SK-N-SH treated with all-trans-retinoic acid at 6 μM for 48 hours (cell line): ENCODE results near the gene CCBE1.
"Not testable (repeated sequence)": the region's sequence is repeated elsewhere in the genome, so short reads cannot be mapped to it uniquely, and the experiment has no call there.

Experiments used
- ATAC-seq: fragments of 200-7000 bp; cut with Tn5 transposase; 3 replicates; pipeline ENCODE4 v1.9.1; 2020; ENCODE audit warnings: mild to moderate bottlenecking, moderate library complexity
- ARNTL ChIP-seq: fragments of 450-650 bp; formaldehyde crosslinking; IDR thresholded peaks from 2 replicates; pipeline ENCODE4 v1.5.0; 2020; ENCODE audit warnings: low read depth, mild to moderate bottlenecking, moderate library complexity, borderline replicate concordance
- BACH2 ChIP-seq: fragments of 250-450 bp; sonication (Bioruptor Pico); IDR thresholded peaks from 2 replicates; pipeline ENCODE4 v1.9.0; 2021; ENCODE audit warnings: mild to moderate bottlenecking, borderline replicate concordance
- CREB5 ChIP-seq: fragments of 250-450 bp; sonication (Bioruptor Pico); IDR thresholded peaks from 2 replicates; pipeline ENCODE4 v1.5.1; 2020; ENCODE audit warnings: low read depth, mild to moderate bottlenecking, moderate library complexity
- CSDC2 ChIP-seq: fragments of 250-450 bp; sonication (Bioruptor Pico); IDR thresholded peaks from 2 replicates; pipeline ENCODE4 v1.5.0; 2020; ENCODE audit warnings: mild to moderate bottlenecking, moderate library complexity
- ESRRG ChIP-seq: fragments of 250-450 bp; sonication (Bioruptor Pico); IDR thresholded peaks from 2 replicates; pipeline ENCODE4 v1.6.1; 2021; ENCODE audit warnings: mild to moderate bottlenecking
- ISL1 ChIP-seq: fragments of 250-450 bp; sonication (Bioruptor Pico); IDR thresholded peaks from 2 replicates; pipeline ENCODE4 v2.1.2; 2022; ENCODE audit warnings: mild to moderate bottlenecking, moderate library complexity
- OSR1 ChIP-seq: fragments of 250-450 bp; sonication (Bioruptor Pico); IDR thresholded peaks from 2 replicates; pipeline ENCODE4 v1.8.0; 2022; ENCODE audit warnings: moderate library complexity, mild to moderate bottlenecking, inconsistent platforms
- POU6F1 ChIP-seq: fragments of 250-450 bp; sonication (Bioruptor Pico); IDR thresholded peaks from 2 replicates; pipeline ENCODE4 v1.8.0; 2021; ENCODE audit warnings: low read depth, mild to moderate bottlenecking, moderate library complexity, borderline replicate concordance
- PPARA ChIP-seq: fragments of 250-450 bp; sonication (Bioruptor Pico); IDR thresholded peaks from 2 replicates; pipeline ENCODE4 v1.5.0; 2020; ENCODE audit warnings: mild to moderate bottlenecking, borderline replicate concordance
- RARB ChIP-seq: fragments of 250-450 bp; sonication (Bioruptor Pico); IDR thresholded peaks from 2 replicates; pipeline ENCODE4 v1.8.0; 2021; ENCODE audit warnings: mild to moderate bottlenecking, moderate library complexity
- TCF4 ChIP-seq: fragments of 250-450 bp; sonication (Bioruptor Pico); IDR thresholded peaks from 2 replicates; pipeline ENCODE4 v1.8.0; 2021; ENCODE audit warnings: mild to moderate bottlenecking, moderate library complexity, borderline replicate concordance
- TOX ChIP-seq: fragments of 250-450 bp; sonication (Bioruptor Pico); IDR thresholded peaks from 2 replicates; pipeline ENCODE4 v1.8.0; 2021; ENCODE audit warnings: mild to moderate bottlenecking, moderate library complexity, borderline replicate concordance
- ZC3H10 ChIP-seq: fragments of 250-450 bp; sonication (Bioruptor Pico); IDR thresholded peaks from 2 replicates; pipeline ENCODE4 v1.5.1; 2021; ENCODE audit warnings: mild to moderate bottlenecking, moderate library complexity
- ZNF70 ChIP-seq: fragments of 450-650 bp; formaldehyde crosslinking; IDR thresholded peaks from 2 replicates; pipeline ENCODE4 v1.5.0; 2020; ENCODE audit warnings: mild to moderate bottlenecking, moderate library complexity
- ZNF8 ChIP-seq: fragments of 450-650 bp; formaldehyde crosslinking; IDR thresholded peaks from 2 replicates; pipeline ENCODE4 v1.5.0; 2020; ENCODE audit warnings: mild to moderate bottlenecking, moderate library complexity
- TF ChIP-seq, protein P1 (sequence below): fragments of 250-450 bp; sonication (Bioruptor Pico); IDR thresholded peaks from 2 replicates; pipeline ENCODE4 v1.8.0; 2020; ENCODE audit warnings: mild to moderate bottlenecking, moderate library complexity, borderline replicate concordance
- TF ChIP-seq, protein P2 (sequence below): fragments of 250-450 bp; sonication (Bioruptor Pico); IDR thresholded peaks from 2 replicates; pipeline ENCODE4 v1.5.1; 2021; ENCODE audit warnings: mild to moderate bottlenecking, moderate library complexity

The CCBE1 gene

GRCh38 chr18:59717291-59717690 is 20.1 kb upstream of the CCBE1 start:
- no peak for TF ChIP-seq ZNF8 (CRISPR knock-in tag)
- no peak for TF ChIP-seq BACH2 (CRISPR knock-in tag)
- TF ChIP-seq ZC3H10 (CRISPR knock-in tag), result no peak
- no peak for TF ChIP-seq CSDC2 (CRISPR knock-in tag)
- no peak for TF ChIP-seq RARB (CRISPR knock-in tag)
- TF ChIP-seq ESRRG (CRISPR knock-in tag), result no peak
- TF ChIP-seq TCF4 (CRISPR knock-in tag), result no peak
- TF ChIP-seq, protein P1, sequence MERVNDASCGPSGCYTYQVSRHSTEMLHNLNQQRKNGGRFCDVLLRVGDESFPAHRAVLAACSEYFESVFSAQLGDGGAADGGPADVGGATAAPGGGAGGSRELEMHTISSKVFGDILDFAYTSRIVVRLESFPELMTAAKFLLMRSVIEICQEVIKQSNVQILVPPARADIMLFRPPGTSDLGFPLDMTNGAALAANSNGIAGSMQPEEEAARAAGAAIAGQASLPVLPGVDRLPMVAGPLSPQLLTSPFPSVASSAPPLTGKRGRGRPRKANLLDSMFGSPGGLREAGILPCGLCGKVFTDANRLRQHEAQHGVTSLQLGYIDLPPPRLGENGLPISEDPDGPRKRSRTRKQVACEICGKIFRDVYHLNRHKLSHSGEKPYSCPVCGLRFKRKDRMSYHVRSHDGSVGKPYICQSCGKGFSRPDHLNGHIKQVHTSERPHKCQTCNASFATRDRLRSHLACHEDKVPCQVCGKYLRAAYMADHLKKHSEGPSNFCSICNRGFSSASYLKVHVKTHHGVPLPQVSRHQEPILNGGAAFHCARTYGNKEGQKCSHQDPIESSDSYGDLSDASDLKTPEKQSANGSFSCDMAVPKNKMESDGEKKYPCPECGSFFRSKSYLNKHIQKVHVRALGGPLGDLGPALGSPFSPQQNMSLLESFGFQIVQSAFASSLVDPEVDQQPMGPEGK (CRISPR knock-in tag), result no peak
- no peak for TF ChIP-seq ARNTL
- no peak for TF ChIP-seq CREB5 (CRISPR knock-in tag)
- TF ChIP-seq, protein P2, sequence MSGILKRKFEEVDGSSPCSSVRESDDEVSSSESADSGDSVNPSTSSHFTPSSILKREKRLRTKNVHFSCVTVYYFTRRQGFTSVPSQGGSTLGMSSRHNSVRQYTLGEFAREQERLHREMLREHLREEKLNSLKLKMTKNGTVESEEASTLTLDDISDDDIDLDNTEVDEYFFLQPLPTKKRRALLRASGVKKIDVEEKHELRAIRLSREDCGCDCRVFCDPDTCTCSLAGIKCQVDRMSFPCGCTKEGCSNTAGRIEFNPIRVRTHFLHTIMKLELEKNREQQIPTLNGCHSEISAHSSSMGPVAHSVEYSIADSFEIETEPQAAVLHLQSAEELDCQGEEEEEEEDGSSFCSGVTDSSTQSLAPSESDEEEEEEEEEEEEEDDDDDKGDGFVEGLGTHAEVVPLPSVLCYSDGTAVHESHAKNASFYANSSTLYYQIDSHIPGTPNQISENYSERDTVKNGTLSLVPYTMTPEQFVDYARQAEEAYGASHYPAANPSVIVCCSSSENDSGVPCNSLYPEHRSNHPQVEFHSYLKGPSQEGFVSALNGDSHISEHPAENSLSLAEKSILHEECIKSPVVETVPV (CRISPR knock-in tag), result no peak

DNA sequence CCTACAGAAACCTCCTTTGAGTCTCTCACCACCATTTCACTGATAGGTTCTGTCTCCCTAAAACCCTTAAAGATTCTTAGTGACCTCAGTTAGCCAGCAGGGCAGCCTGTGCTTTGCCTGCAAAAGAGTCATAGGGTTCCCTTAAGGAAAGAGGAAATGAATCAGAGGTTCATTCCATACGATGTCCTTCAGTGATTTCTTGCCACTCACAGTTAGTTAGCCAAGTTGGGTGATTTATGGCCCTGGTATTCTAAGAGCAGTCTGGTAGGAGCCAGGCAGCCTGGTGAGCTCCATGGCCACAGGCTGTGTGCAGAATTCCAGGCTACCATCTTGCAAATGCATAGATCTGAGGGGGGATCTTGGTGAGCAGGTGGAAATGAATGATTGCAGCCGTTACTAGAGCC is 18.7 kb upstream of the CCBE1 start:
- TF ChIP-seq POU6F1 (CRISPR knock-in tag) (no peak), ZC3H10 (CRISPR knock-in tag) (0 out of 2 replicates have a peak, but pooled peaks have one; percentile 48), OSR1 (CRISPR knock-in tag) (peak; percentile 57; the same call in 1 of the 2 replicates), ISL1 (peak; percentile 61), ZNF8 (CRISPR knock-in tag) (peak; percentile 34; the same call in 1 of the 2 replicates), TCF4 (CRISPR knock-in tag) (no peak)
- peak; percentile 67 for ATAC-seq

More at GRCh38 chr18:59717291-59717690, 20.1 kb upstream of the CCBE1 start:
- no peak for ATAC-seq

DNA sequence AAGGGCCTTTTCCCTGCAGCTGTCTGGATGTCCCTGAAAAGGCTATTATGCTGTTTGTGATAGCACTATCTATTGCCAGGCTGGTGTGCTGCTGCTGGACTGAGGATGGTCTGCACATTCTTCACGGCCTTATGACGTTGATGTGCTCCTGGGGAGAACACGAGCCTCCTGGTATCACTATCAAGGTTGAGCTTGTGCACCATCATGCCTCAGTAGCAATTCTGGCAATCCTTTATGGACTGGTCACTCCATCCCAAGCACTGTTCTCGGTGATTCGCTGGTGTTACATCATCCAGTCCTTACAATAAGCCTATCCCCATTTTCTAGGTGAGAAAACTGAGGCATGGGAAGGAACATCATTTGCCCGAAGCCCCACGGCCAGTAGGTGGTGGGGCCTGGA is 18.2 kb upstream of the CCBE1 start:
- ATAC-seq, result no peak
- TF ChIP-seq RARB (CRISPR knock-in tag) (no peak), TCF4 (CRISPR knock-in tag) (no peak), ZNF70 (CRISPR knock-in tag) (no peak), TOX (CRISPR knock-in tag) (no peak), PPARA (CRISPR knock-in tag) (no peak)

DNA sequence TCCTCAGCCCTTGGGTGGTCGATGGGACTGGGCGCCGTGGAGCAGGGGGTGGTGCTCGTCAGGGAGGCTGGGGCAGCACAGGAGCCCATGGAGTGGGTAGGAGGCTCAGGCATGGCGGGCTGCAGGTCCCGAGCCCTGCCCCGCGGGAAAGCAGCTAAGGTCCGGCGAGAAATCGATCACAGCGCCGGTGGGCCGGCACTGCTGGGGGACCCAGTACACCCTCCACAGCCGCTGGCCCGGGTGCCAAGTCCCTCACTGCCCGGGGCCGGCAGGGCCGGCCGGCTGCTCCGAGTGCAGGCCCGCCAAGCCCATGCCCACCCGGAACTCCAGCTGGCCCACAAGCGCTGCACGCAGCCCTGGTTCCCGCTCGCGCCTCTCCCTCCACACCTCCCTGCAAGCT is 16.9 kb upstream of the CCBE1 start:
- not testable (repeated sequence) for ATAC-seq

DNA sequence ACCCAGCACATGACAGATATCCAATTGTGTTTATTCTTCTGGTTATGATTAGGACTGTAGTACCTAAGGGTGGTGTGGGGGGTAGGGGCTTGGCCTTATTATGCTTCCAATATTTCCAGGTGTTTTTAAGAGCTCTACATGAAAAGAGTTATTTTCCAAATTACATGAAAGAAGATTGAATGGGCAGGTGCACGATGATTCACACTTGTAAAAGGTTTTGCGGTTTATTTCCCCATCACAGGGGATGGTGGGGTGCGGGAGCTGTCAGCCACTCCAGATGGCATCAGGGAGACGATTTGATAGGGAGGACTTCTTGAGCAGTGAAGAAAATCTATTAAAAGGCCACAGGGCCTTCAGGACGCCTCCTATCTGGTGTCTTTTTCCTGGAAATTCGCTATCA is 15.1 kb upstream of the CCBE1 start:
- no peak for ATAC-seq
- TF ChIP-seq, protein P2 (CRISPR knock-in tag), result no peak
- TF ChIP-seq CREB5 (CRISPR knock-in tag), result no peak
